Ureter (tissue), 1 donor: ENCODE data around the gene NXNL1. TPM values are rescaled to one million over a fixed set of nuclear protein-coding genes. Genes with fewer than 3 reads are reported as not detected.
"Not testable (repeated sequence)": the region's sequence is repeated elsewhere in the genome, so short reads cannot be mapped to it uniquely, and the experiment has no call there.

Experiments used
- DNase-seq: peaks from one replicate; pipeline ENCODE4 v3.0.0-alpha.2; 2020; ENCODE audit warnings: low spot score
- total RNA-seq: library from RNA; stranded (reverse); gene quantifications from one replicate; pipeline ENCODE4 v1.2.4, GENCODE V29; 2023
- donor health status: DM: yes; HTN: yes; CAD: no.

Gene NXNL1, protein sequence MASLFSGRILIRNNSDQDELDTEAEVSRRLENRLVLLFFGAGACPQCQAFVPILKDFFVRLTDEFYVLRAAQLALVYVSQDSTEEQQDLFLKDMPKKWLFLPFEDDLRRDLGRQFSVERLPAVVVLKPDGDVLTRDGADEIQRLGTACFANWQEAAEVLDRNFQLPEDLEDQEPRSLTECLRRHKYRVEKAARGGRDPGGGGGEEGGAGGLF
- total RNA-seq: not detected

DNA sequence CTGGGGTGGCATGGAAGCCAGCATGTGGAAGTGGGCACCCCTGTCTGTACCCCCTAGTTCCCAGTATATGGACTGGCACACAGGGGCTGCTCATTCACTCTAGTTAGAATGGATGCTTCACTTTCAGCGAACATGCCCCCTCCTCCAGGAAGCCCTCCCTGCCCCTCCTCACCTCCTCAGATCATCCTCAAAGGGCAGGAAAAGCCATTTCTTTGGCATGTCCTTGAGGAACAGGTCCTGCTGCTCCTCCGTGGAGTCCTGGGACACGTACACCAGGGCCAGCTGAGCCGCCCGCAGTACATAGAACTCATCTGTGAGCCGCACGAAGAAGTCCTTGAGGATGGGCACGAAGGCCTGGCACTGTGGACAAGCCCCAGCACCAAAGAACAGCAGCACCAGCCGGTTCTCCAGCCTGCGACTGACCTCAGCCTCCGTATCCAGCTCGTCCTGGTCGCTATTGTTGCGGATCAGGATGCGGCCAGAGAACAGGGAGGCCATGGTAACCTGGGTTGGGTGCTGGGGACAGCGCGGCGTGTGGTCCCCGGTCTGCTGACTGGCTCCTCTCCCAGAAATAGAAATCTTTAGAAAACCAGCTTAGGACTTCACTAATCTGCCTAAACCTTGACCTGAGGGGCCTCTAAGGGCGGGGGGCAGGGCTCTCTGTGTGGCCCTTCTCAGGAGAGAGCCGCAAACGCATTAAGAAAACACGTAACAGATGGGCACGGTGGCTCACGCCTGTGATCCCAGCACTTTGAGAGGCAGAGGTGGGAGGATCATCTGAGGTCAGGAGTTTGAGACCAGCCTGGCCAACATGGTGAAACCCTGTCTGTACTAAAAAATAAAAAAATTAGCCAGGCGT lies at the start of gene NXNL1:
Gene NXNL1 (minus strand): TSS at position 555 of the 859 bp plus-strand sequence. CDS start 57 bp downstream, at position 498.
- no peak for DNase-seq

DNA sequence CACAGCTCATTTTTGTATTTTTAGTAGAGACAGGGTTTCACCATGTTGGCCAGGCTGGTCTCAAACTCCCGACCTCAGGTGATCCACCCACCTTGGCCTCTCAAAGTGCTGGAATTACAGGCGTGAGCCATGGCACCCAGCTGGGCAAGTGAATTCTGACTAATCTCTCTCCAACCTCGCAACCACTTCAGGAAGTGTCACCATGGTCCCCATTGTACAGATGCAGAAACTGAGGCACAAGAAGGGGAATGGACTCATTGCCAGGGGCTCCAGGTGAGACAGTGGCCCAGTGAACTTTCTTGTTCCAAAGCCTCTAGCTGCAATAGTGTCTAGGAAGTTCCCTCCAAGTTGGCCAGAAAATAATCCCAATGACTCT lies 47.8 kb upstream of the NXNL1 start:
- DNase-seq: not testable (repeated sequence)

DNA sequence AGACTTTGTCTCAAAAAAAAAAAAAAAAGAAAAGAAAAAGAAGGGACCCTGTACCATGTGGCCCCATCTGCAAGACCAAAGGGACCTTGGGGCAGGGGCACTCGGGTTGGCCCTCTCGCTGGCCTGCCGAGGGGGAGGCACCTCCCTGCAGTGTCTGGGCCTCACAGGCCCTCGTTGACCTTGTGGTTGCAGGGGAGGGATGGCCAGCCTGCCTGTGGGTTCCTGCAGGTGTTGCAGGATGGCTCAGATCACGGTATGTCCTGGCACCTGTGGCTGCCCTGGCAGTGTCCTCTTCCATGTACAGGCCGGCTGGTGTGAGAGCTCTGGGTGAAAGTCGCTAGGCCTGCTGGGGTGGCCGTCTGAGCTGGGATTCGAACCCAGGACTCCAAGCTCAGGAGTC lies 46.0 kb upstream of the NXNL1 start:
- no peak for DNase-seq

DNA sequence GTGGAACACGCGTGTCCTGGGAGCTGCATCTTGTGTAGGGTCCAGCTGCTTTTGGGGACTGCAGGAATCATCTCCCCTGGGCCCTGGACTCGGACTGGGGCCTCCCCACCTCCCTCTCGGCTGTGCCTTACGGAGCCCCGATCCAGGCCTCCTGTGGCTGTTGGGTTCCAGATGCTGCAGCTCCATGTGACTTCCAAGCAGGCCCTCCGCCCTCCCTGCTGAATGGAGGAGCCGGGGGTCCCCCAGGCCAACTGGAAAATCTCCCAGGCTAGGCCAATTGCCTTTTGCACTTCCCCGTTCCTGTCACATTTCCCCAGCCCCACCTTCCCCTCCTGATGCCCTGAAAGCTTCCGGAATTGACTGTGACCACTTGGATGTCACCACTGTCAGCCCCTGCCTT lies 44.5 kb upstream of the NXNL1 start:
- no peak for DNase-seq

DNA sequence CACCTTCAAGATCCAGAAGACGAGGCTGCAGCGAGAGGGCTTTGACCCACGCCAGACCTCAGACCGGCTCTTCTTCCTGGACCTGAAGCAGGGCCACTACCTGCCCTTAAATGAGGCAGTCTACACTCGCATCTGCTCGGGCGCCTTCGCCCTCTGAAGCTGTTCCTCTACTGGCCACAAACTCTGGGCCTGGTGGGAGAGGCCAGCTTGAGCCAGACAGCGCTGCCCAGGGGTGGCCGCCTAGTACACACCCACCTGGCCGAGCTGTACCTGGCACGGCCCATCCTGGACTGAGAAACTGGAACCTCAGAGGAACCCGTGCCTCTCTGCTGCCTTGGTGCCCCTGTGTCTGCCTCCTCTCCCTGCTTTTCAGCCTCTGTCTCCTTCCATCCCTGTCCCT lies 43.7 kb upstream of the NXNL1 start:
- no peak for DNase-seq

DNA sequence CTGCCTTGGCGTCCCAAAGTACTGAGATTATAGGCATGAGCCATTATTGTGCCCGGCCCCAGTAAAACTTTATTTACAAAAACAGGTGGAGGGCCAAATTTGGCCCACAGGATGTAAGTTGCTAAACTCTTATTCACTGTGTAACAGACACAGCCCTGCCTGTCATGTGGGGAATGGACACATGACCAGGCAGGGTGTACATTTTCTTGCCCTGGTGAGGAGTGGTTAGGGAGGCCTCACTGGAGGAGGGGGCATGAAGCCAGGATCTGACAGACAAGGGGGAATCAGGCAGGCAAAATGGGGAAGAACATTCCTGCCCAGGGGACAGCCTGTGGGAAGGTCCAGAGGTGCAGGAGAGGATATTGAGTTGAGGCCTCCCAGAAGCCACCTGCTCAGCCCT lies 43.3 kb upstream of the NXNL1 start:
- DNase-seq: no peak

DNA sequence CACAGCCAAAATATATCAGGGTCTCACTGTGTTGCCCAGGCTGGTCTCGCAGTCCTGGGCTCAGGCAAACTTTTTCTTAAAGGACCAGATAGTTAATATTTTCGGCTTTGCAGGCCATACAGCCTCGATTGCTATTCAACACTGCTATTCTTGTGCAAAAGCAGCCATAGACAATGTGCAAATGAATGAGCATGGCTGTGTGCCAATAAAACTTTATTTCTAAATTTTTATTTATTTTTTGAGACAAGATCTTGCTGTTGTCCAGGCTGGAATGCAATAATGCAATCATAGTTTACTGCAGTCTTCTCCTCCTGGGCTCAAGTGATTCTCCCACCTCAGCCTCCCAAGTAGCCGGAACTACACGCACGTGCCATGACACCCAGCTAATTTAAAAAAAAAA lies 42.5 kb upstream of the NXNL1 start:
- no peak for DNase-seq

DNA sequence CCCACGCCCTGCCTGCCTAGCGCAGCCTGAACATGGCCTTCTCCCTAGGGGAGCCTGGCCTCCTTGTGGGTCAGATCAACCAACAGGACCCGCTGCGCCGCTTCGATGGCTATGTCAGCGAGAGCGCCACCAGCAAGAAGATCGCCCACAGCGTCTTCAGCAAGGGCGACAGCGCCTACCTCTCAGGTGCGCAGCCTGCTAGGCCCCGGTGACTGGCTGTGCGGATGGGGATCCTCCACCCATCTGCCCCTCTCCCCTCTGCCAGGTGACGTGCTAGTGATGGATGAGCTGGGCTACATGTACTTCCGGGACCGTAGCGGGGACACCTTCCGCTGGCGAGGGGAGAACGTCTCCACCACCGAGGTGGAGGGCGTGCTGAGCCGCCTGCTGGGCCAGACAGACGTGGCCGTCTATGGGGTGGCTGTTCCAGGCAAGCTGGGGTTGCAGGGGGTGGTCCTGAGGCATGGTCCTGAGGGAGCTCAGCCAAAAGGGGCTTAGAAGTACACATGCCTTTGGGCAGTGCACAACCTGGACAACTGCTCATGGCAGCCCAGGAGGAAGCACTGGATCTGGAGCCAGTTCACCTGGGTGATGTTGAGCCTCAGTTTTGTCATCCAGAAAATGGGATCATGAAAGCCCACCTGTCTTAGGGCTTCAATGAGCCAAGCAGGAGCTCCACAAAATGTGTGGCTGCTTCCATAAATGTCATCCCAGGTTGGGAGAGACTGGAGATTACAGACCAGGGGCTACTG lies 39.9 kb upstream of the NXNL1 start:
- no peak for DNase-seq

DNA sequence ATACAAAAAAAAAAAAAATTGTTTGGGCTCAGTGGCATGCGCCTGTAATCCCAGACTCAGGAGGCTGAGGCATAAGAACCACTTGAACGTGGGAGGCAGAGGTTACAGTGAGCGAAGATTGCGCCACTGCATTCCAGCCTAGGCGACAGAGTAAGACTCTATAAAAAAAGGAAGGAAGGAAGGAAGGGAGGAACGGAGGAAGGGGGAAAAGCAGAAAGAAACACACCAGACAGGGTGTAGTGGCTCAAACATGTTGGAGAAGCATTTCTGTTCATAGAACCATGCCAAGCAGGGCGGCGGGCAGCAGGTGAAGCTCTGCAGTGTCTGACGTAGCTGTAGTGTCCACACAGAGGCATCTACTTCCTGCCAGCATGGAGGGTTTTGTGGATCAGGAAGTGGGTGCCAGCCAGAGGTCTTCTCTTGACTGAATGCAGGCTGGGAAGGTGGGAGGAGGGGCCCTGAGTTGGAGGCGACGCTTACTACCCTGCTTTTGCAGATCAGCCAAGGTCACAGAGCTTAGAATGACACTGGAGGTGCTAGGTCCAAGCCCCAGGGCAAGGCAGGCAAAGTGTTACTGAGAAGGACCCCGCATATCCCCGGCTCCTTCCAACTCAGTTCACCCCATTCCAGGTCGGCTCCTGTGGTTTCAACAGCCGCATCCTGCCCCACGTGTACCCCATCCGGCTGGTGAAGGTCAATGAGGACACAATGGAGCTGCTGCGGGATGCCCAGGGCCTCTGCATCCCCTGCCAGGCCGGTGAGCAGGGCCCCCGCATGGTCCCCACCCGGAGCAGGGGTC lies 39.1 kb upstream of the NXNL1 start:
- no peak for DNase-seq

DNA sequence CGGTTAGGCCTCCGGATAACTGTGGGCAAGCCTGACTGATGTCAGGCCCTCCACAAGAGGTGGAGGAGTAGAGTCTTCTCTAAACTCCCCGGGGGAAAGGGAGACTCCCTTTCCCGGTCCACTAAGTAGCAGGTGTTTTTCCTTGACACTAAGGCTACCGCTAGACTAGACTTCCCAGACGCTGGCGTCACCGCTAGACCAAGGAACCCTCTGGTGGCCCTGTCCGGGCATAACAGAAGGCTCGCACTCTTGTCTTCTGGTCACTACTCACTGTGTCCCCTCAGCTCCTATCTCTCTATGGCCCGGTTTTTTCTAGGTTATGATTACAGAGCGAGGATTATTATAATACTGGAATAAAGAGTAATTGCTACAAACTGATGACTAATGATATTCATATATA lies 38.3 kb upstream of the NXNL1 start:
- DNase-seq: not testable (repeated sequence)

DNA sequence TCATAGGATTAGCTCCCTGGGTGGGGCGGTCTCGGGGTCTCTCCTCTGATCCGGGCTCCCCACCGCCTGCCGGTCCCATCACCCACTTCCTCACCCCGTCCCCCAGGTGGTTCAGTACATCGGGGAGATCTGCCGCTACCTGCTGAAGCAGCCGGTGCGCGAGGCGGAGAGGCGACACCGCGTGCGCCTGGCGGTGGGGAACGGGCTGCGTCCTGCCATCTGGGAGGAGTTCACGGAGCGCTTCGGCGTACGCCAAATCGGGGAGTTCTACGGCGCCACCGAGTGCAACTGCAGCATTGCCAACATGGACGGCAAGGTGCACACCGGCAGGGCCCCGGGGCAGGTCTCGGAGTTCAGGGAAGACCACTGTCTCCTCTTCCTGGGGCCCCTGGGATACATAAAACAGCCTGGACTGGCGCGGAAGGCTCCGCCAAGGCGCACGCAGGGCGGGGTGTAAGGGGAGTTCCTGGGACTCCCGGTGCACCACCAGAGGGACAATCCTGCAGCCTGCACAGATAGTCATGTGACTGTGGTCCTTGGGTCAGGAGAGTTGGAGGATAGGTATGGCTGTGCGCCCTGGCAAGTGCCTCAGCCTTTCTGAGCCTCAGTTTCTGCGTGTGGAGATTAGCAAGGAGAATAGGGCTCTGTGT lies 36.5 kb upstream of the NXNL1 start:
- DNase-seq: no peak

DNA sequence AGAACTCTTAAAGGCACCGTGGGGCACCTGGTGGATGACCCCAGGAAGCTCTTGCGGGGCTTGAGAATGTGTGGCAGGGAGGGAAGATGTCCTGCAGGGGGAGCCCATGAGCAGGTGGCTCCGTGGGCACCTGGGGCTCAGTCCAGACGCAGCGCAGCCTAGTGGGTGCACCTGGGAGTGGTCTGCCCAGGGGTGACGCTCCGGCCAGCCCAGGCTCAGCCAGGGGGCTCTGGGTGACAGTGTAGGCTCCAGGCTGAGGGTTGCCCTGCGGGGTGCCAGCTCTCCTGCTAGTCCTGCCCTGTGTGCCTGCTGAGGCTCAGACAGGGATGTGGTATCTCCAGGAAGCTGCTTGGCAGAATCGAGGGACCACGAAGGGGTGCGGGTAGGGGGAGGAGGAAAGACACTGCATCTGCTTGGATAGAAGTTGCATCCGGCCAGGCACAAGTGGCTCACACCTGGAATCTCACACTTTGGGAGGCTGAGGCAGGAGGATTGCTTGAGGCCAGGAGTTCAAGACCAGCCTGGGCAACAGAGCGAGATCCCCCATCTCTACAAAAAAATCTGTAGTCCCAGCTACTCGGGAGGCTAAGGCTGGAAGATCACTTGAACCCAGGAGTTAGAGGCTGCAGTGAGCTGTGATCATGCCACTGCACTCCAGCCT lies 35.7 kb upstream of the NXNL1 start:
- no peak for DNase-seq

DNA sequence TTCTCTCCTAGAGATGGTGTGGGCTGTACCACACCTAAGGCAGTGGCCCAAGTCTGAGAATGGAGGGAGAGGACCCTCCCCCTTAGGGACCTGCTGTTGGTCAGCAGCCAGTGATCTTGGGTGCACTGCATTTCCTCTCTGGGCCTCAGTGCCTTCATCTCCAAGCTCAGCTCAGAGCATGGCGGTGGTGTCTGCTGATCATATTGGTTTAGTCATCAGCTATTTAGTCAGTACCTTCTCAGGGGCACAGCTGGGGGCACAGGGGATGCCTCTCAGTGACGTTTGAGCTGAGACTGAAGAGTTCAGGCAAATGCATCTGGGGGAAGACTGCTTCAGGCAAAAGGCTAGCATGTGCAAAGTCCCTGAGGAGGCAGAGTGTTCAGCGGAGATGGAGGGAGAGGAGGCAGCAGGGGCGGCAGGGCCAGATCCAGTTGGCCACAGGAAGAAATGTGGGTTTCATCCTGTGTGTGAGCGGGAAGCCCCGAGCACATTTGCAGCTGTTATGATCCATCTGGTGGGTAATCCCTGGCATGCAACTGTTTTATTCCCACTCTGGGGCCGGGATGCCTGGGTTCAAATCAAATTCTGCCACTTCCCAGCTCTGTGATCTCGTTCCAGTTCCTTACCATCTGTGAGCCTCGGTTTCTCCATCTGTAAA lies 35.0 kb upstream of the NXNL1 start:
- no peak for DNase-seq

DNA sequence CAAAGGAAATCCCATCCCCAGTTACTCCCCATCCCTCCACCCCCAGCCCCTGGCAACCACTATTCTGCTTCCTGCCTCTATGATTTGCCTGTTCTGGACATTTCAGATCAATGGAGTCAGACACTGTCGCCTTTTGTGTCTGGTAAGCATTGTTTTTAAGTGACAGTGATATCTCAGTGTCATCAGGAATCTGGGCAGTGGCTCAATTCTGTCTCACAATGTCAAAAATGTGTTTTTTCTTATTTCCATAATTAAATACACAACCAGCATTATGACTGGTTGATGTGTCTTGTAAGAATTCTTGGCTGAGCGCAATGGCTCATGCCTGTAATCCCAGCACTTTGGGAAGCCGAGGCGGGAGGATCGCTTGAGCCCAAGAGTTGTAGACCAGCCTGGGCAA lies 30.6 kb upstream of the NXNL1 start:
- DNase-seq: no peak

DNA sequence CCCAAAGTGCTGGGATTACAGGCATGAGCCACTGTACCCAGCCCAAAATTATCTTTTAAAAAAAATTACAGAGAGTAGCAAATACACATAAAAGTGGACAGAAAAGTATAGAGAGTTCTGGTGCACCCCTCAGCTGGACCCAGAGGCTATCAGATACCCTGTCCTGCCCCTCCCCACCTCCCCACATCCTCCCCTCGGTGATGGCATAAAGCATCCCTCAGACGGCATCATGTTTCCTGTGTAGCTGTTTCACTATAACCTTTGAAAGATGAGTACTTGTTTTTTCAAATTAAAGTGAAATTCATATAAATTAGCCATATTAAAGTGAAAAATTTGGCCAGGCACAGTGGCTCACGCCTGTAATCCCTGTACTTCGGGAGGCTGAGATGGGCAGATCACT lies 29.7 kb upstream of the NXNL1 start:
- no peak for DNase-seq

DNA sequence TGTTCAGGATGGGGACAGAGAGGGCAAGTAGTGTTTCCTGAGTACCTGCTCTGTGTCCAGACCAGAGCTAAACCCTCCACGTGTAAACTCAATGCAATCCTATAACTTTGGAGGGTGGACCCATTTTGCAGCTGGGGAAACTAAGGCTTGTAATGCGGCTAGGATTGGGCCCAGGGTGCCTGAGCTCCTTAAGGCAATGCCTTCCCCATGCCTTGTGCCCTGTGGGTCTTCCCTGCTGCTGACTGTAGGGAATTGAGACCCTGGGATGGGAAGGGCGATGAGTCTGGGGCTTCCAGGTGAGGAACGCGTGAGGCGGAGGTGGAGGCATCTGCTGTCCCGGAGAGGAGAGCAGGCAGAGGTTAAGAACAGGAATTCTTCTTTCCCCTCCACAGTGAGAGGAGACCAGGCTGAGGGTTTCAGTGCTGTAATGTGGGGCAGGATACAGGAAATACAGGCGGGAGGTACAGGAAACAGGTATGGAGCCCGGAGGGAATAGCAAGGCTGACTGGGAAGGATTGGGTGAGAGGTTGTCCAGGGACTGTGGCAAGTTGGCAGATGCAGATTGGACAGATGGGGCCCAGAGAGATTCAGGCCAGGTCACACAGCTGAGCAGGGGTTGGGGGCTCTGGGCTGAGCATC lies 28.8 kb upstream of the NXNL1 start:
- DNase-seq: no peak

DNA sequence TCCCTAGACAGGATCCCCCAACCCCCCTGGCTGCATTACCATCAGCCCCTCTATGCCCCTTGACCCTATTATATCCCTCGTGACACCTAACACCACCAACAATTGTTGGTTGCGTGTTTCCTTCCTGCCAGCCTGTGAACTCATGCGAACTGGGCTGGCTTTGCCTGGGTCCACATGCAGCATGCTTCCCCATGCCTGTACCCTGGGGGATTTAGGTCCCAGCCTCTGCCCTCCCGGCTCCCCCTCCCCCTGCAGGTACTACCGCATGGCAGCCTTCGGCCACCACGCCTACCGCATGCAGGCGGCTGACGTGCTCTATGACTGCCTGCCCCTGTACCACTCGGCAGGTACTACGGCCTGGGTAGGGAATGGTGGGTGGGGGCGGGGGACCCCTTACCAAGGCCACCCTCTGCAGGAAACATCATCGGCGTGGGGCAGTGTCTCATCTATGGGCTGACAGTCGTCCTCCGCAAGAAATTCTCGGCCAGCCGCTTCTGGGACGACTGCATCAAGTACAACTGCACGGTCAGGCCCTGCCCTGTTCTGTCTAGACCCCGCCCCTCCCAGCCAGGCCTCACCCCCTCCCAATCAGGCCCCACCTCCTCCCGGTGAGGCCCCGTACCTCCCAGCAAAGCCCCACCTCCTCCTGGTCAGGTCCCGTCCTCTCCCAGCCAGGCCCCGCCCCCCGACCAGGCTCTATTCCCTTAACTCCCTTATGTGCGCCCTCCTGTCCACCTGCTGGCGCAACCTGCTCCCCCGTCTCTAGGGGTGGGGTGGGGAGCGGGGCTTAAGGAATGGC lies 28.1 kb upstream of the NXNL1 start:
- peak; percentile 87 for DNase-seq

DNA sequence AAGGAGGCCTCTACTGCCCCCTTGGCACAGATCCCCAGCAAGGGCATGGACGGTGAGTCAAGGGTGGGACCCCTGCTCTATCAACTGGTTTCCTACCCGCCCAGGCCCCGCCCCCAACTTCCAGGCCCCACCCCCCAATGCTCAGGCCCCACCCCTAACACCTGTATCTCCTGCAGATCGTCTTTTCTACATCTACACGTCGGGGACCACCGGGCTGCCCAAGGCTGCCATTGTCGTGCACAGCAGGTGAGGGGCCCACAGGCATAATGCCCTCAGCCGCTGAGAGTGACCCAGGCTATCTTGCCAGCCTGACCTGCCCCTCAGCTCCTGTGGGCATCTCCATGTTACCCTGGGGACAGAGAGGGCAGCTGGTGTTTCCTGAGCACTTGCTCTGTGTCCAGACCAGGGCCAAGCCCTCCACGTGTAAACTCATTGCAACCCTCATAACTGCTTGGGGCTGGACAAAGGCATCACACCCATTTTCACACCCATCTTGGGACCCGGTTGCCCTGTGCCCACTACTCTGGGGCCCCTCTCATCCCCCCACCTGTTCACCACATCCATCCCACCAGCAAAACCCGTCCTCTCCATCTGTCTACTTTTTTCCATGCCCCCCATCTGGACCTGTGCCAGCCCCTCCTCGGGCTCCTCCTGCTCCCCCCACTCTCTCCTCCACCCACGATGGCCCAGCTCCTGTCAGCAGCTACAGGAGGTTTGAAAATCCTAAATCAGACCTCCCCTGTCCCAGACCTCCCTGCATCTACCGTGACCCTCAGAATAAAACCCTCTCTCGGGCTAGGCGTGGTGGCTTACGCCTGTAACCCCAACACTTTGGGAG lies 26.8 kb upstream of the NXNL1 start:
- DNase-seq: no peak
